Measurements from ENCODE around the gene SMURF1. TPM values are rescaled to one million over a fixed set of nuclear protein-coding genes. Genes with fewer than 3 reads are reported as not detected.

SMURF1 gene
- total and polyA plus RNA-seq, 2 of the 8 experiments (the other 6 are each of a cell fraction or from before 2014, with no cell fraction given), result 9.6 to 24.5 TPM

GRCh38 chr7:98988641-98989040 lies 155.3 kb downstream of the SMURF1 start:
- H3K36me3 ChIP-seq (ENCODE audit: control insufficient read depth in 2 of 4, insufficient read depth in 4 of 4, low read length in 3 of 4), result peaks cover 26 to 94% (median 57%) of the 10 kb centered on the region in 4 experiments
- H4K8ac ChIP-seq (ENCODE audit: extremely low read depth, insufficient read depth, low read length), result no peak overlapping the region; the same call in 1 of the 2 replicates
- H3K14ac ChIP-seq (ENCODE audit: insufficient read length), result no peak overlapping the region
- H2BK5ac ChIP-seq (ENCODE audit: low read depth, low read length), result no peak overlapping the region
- TF ChIP-seq BCL11A (IDR thresholded peaks at IDR 0.05; ENCODE audit: low read depth in 2 of 2, low read length in 2 of 2), result no peak
- TF ChIP-seq SRF (IDR thresholded peaks at IDR 0.05; ENCODE audit: low read depth, low read length), result no peak
- TF ChIP-seq RBBP5 (IDR thresholded peaks at IDR 0.05; ENCODE audit: borderline replicate concordance, low read depth, low read length), result no peak
- no peak for TF ChIP-seq CBX5 (IDR thresholded peaks at IDR 0.05; ENCODE audit: low read depth, low read length)
- TF ChIP-seq TAF7 (optimal IDR thresholded peaks at IDR 0.05; ENCODE audit: borderline replicate concordance, low read depth, low read length), result no peak
- ChIA-PET POLR2A (ENCODE audit: partially characterized antibody) (no interaction called here), CTCF (ENCODE audit: partially characterized antibody) (no interaction called here)
- H4K5ac ChIP-seq (ENCODE audit: insufficient read length, low read depth, low read length), result no peak overlapping the region
- DNase-seq (ENCODE audit: low read depth in 1 of 2, low spot score in 2 of 2) (no peak), FAIRE-seq (no peak)
- no peaks in the 10 kb centered on the region for H3K27me3 ChIP-seq (replicated peaks in 1 of 4; ENCODE audit: control insufficient read depth in 3 of 4, extremely low read depth in 1 of 4, insufficient read depth in 3 of 4, low read length in 3 of 4)
- no peak overlapping the region for H3K4me2 ChIP-seq (ENCODE audit: insufficient read depth in 1 of 2, low read depth in 2 of 2, low read length in 2 of 2)
- 91% methylated on average over 15 of the region's 15 CpGs; no CpG with 5 or more reads in 1 of the 2 experiments for WGBS, 2 experiments (ENCODE audit: extremely low coverage in 1 of 2, insufficient coverage in 1 of 2, insufficient read length in 1 of 2, insufficient replicate concordance in 2 of 2, low coverage in 1 of 2, low lambda C conversion rate in 2 of 2, missing lambda C conversion rate in 1 of 2)
- H3K9me3 ChIP-seq (ENCODE audit: insufficient read depth in 2 of 2, low read depth in 1 of 2, low read length in 1 of 2), result 0 out of 4 replicates have a peak, but pooled peaks cover 0 to 4% of the 10 kb centered on the region in 2 experiments
- no peak overlapping the region for H3K4me3 ChIP-seq (ENCODE audit: extremely low read depth in 1 of 4, insufficient read depth in 2 of 4, low read depth in 3 of 4, low read length in 4 of 4)
- peaks cover 0 to 5% of the 10 kb centered on the region in 2 experiments for H4K20me1 ChIP-seq (replicated peaks in 1 of 2; ENCODE audit: control insufficient read depth in 1 of 2, insufficient read depth in 2 of 2, low read length in 2 of 2)
- no peak overlapping the region for H3K56ac ChIP-seq (replicated peaks; ENCODE audit: insufficient read length, low read depth, low read length)
- H2AFZ ChIP-seq (ENCODE audit: low read length), result no peak overlapping the region
- no peaks in the 10 kb centered on the region for H3K79me1 ChIP-seq (ENCODE audit: low read depth, low read length)
- H2AK5ac ChIP-seq (ENCODE audit: low read depth, low read length), result no peak overlapping the region
- H2BK120ac ChIP-seq (replicated peaks; ENCODE audit: low read depth, low read length), result no peak overlapping the region
- no peak overlapping the region for H3K4ac ChIP-seq (replicated peaks; ENCODE audit: insufficient read length, low read depth, low read length)
- no peaks in the 10 kb centered on the region for H3K23me2 ChIP-seq (ENCODE audit: low read depth, low read length)
- no peak overlapping the region for H2BK20ac ChIP-seq (ENCODE audit: low read length)
- no peaks in the 10 kb centered on the region for H3K79me2 ChIP-seq (ENCODE audit: control insufficient read depth in 1 of 2, insufficient read depth in 2 of 2, low read length in 2 of 2)
- no peak overlapping the region for H3K27ac ChIP-seq (ENCODE audit: low read depth, low read length)
- no peaks in the 10 kb centered on the region for H3K4me1 ChIP-seq (replicated peaks in 1 of 4; ENCODE audit: control insufficient read depth in 3 of 4, insufficient read depth in 4 of 4, low read length in 3 of 4)
- H2BK15ac ChIP-seq (ENCODE audit: low read length), result no peak overlapping the region
- no peak overlapping the region for H4K91ac ChIP-seq (replicated peaks; ENCODE audit: insufficient read length, low read length)
- H2BK12ac ChIP-seq (ENCODE audit: low read depth, low read length), result no peak overlapping the region
- no peak overlapping the region for H3K18ac ChIP-seq (ENCODE audit: extremely low read depth, low read length)
- no peak overlapping the region for H3K9ac ChIP-seq (replicated peaks in 1 of 4; ENCODE audit: extremely low read depth in 1 of 4, low read depth in 3 of 4, low read length in 3 of 4)
- H3K23ac ChIP-seq (ENCODE audit: insufficient read length), result no peak overlapping the region

All from H1 (cell line).